Activated CD8-positive, alpha-beta T cell treated with anti-CD3 and anti-CD28 coated beads, Interleukin-2, amount 10 ng/mL, durations not matched to agents 7 days and 5 days (primary cell): ENCODE measurements around the gene USP43. TPM values are rescaled to one million over a fixed set of nuclear protein-coding genes. Genes with fewer than 3 reads are reported as not detected.

Source experiments
- ATAC-seq: fragments of 150-1000 bp; cut with Tn5 transposase; one replicate; pipeline ENCODE4 v1.10.0; 2021; ENCODE audit warnings: moderate library complexity
- CTCF ChIA-PET: fragments of 350-600 bp; sonication (Branson Sonifier 250); formaldehyde crosslinking; loops from one replicate; lab custom pipeline; 2021; ENCODE audit warnings: antibody characterized with exemption; lab: Charles Lee
- POLR2A ChIA-PET: fragments of 350-600 bp; sonication (Branson Sonifier 250); formaldehyde crosslinking; loops from one replicate; lab custom pipeline; 2021; ENCODE audit warnings: antibody characterized with exemption; lab: Charles Lee
- DNase-seq: peaks from one replicate; pipeline ENCODE4 v3.0.0-alpha.2; 2020
- H3K27ac Mint-ChIP-seq: one replicate; pipeline ENCODE4 v1.8.0; 2021; ENCODE audit warnings: mild to moderate bottlenecking, mixed read lengths
- H3K27me3 Mint-ChIP-seq: one replicate; pipeline ENCODE4 v1.8.0; 2021; ENCODE audit warnings: low read depth, mixed read lengths
- H3K36me3 Mint-ChIP-seq: one replicate; pipeline ENCODE4 v1.8.0; 2021; ENCODE audit warnings: low read depth, mixed read lengths
- H3K4me1 Mint-ChIP-seq: one replicate; pipeline ENCODE4 v1.8.0; 2021; ENCODE audit warnings: low read depth, mixed read lengths
- H3K4me3 Mint-ChIP-seq: one replicate; pipeline ENCODE4 v1.8.0; 2021; ENCODE audit warnings: mild to moderate bottlenecking, mixed read lengths
- H3K9me3 Mint-ChIP-seq: one replicate; pipeline ENCODE4 v1.8.0; 2022; ENCODE audit warnings: mixed read lengths; ENCODE audit not compliant: insufficient read depth
- total RNA-seq, 2 experiments: library from RNA; stranded (reverse); gene quantifications; one replicate each; pipeline ENCODE4 v1.2.3, GENCODE V29; 2021

USP43 gene
- total RNA-seq, 2 experiments from 2014 or later, result 0.16 to 0.18 TPM

DNA sequence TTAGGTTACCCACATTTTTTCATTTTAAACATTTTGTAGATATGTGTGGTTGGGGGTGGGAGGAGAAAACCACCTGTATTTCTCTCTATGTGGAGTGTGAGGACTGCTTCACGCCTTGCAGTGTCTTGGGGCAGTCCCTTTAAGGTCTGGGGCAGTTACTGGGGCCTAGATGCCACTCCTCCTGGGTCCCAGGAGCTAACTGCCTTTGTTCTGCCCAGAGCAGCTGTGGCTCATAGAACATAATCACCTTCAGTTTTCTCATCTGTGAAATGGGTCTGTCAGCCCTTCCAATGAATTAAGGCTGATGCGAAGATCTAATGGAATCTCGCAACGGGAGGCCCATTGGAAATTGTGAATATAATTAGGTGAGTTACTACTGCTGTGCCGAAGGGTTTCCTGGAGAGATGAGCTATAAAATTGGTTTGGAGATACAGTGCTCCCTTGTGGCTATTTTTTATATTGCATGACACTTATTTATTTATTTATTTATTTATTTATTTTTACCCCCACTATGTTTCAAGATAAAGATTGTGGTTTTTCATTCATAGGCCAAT is 123.1 kb downstream of the USP43 start:
- peaks cover 6% of the 10 kb centered on the region for H3K27me3 Mint-ChIP-seq
- H3K4me3 Mint-ChIP-seq, result no peak overlapping the region
- no peaks in the 10 kb centered on the region for H3K9me3 Mint-ChIP-seq
- no peak for ATAC-seq
- no peaks in the 10 kb centered on the region for H3K36me3 Mint-ChIP-seq
- H3K4me1 Mint-ChIP-seq, result no peaks in the 10 kb centered on the region
- no peak overlapping the region for H3K27ac Mint-ChIP-seq
- POLR2A ChIA-PET, result interaction anchor here (0.6 kb wide), 1 partner anchor 18 kb away, joined by 3 read pairs; no protein-coding TSS in a partner anchor
- no peak for DNase-seq
- CTCF ChIA-PET, result interaction anchor here (0.8 to 2.4 kb wide), 10 partner anchors 8 to 246 kb away, joined by 3 to 19 read pairs (median 4); partner anchors contain the start of gene CFAP52

DNA sequence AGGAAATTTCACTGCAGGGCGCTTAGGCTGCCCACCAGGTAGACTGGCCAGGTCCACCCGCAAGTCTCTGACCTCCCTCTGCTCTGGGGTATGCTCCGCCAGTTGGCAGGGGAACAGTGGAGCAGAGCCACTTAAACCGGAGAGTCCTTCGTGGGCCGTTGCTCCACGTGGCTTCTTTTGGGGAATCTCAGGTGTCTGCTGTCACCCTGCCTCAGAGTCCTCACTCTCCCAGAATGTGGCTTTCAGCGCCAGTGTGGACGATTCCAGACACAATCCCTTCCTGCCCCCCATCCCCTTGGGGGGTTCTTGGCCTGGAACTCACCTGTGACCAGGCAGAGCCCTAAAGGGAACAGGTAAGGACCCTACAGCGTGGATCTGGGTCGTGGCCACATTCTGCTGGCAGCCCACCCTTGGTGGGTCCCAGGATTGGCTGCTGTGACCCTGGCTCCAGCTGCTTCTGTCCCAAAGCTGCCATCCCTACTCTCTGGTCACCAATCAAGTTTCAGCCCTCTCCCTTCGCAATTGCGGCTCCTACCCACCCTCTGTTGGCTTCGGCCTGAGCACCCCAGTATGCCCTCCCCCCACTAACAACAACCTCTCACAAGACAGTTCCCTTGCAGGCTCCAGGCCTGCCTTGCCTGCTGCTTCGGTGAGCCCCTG is 123.8 kb downstream of the USP43 start:
- no peak for ATAC-seq
- Mint-ChIP-seq H3K36me3 (no peaks in the 10 kb centered on the region), H3K27ac (no peak overlapping the region), H3K27me3 (peaks cover 4% of the 10 kb centered on the region), H3K9me3 (no peaks in the 10 kb centered on the region), H3K4me1 (no peaks in the 10 kb centered on the region), H3K4me3 (no peak overlapping the region)
- ChIA-PET POLR2A (no interaction called here), CTCF (interaction anchor here (0.8 to 2.4 kb wide), 10 partner anchors 9 to 247 kb away, joined by 3 to 19 read pairs (median 4); partner anchors contain the start of gene CFAP52)
- DNase-seq, result no peak

DNA sequence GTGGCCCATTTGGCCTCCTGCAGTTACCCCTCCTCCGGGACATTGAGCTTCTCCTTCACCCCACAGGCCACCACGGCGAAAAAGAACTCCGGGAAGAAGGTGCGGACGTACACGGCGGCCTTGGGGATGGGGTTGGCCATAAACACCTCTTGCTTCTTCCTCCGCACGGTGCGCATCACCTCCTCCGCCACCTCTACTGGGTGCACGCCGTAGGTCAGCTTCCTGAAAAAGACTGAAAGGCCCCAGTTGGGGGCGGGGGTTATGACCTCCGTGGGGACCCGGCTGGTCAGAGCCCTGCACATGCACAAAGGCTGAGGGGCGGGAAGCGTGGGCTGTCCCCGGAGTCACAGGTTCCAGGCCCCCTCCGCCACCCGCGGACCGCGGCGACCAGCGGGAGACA is 126.1 kb downstream of the USP43 start:
- no peaks in the 10 kb centered on the region for H3K4me1 Mint-ChIP-seq
- ATAC-seq, result no peak

DNA sequence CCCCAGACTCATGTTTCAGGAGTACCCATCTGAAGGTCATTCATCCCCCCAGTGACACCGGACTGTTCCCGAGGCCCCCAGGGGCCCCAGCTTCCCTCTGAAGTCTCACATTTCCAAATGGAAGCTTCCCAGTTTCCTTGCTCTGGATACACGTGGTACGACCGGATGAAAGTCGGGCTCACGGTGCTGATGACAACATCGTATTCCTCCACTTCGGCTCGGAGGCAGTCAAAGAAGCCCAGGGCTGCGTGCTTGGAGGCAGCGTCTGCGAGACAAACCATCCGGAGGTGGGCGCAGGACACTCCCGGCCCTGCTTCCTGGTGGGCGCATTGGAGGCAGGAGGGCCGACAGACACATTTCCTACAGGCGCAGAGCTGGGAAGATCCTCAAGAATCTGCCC is 127.3 kb downstream of the USP43 start:
- CTCF ChIA-PET, result no interaction called here

More for the DNA sequence above, 126.1 kb downstream of the USP43 start:
- Mint-ChIP-seq H3K36me3 (no peaks in the 10 kb centered on the region), H3K27me3 (no peaks in the 10 kb centered on the region), H3K4me3 (no peak overlapping the region), H3K27ac (no peak overlapping the region), H3K9me3 (no peaks in the 10 kb centered on the region)
- ChIA-PET CTCF (no interaction called here), POLR2A (no interaction called here)
- DNase-seq, result no peak

DNA sequence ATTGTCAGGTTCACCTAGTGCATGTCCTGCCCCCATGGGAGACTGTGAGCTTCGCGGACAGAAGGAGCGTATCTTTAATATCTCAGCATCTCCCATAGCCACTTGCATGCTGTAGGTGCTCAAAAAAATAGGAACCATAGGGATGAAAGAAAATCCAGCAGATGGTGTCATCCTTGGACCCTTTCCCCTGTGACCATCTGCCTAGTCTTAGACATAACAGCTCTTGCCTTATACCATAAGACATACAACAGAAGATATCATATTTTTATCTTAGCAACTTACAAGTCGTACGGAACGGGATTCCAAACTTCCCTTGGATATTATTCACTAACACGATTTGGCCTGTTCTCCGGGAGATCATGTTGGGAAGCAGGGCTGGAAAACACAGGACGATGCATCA is 131.6 kb downstream of the USP43 start:
- ChIA-PET CTCF (no interaction called here), POLR2A (no interaction called here)
- DNase-seq, result no peak
- Mint-ChIP-seq H3K4me1 (no peaks in the 10 kb centered on the region), H3K27me3 (no peaks in the 10 kb centered on the region), H3K36me3 (no peaks in the 10 kb centered on the region), H3K27ac (no peak overlapping the region), H3K9me3 (no peaks in the 10 kb centered on the region), H3K4me3 (no peak overlapping the region)
- ATAC-seq, result no peak

More for the DNA sequence above, 127.3 kb downstream of the USP43 start:
- ATAC-seq (no peak), DNase-seq (no peak)
- no peaks in the 10 kb centered on the region for H3K36me3 Mint-ChIP-seq
- no peaks in the 10 kb centered on the region for H3K27me3 Mint-ChIP-seq
- POLR2A ChIA-PET, result no interaction called here
- H3K4me3 Mint-ChIP-seq, result no peak overlapping the region
- H3K9me3 Mint-ChIP-seq, result no peaks in the 10 kb centered on the region
- H3K4me1 Mint-ChIP-seq, result no peaks in the 10 kb centered on the region
- H3K27ac Mint-ChIP-seq, result no peak overlapping the region

Other genes starting within 250 kb of the USP43 start
- gene STX8, start 69.7 kb upstream of the USP43 start, total RNA-seq, result 10 to 100 TPM; 71.0 to 78.5 TPM
- not detected for gene CFAP52, start 68.9 kb upstream of the USP43 start, total RNA-seq
- gene DHRS7C, start 146.1 kb downstream of the USP43 start, total RNA-seq, result not detected
- gene GSG1L2, start 176.6 kb downstream of the USP43 start, total RNA-seq, result not detected
- gene GLP2R, start 180.4 kb downstream of the USP43 start, total RNA-seq, result not detected